ENCODE measurements around the gene RANBP1. TPM values are rescaled to one million over a fixed set of nuclear protein-coding genes. Genes with fewer than 3 reads are reported as not detected.

Gene RANBP1
- total RNA-seq, 4 donors from 2014 or later = 135 to 238 (median 176) TPM

- Histone ChIP-seq H3K9me3 (no peaks in the 10 kb centered on the region), H3K36me3 (peaks cover 0 to 95% (median 33%) of the 10 kb centered on the region in 3 donors), H3K4me3 (no peak overlapping the region), H3K27ac (no peak overlapping the region), H3K4me1 (no peaks in the 10 kb centered on the region), H3K27me3 (no peaks in the 10 kb centered on the region)
- 89 to 91% methylated on average over 18 to 20 of the region's 20 CpGs for WGBS, 2 donors
- TF ChIP-seq POLR2A (IDR thresholded peaks at IDR 0.05) (no peak), EP300 (IDR thresholded peaks at IDR 0.05) (no peak)
- no peak for DNase-seq (ENCODE audit: low spot score in 2 of 2)
These were observed 9.6 kb upstream of the RANBP1 start for GRCh38 chr22:20106205-20106848.

- H3K27ac ChIP-seq = no peak overlapping the region
- H3K27me3 ChIP-seq = no peaks in the 10 kb centered on the region
- H3K36me3 ChIP-seq = peaks cover 0 to 95% (median 33%) of the 10 kb centered on the region in 3 donors
- H3K9me3 ChIP-seq = no peaks in the 10 kb centered on the region
- TF ChIP-seq EP300 (IDR thresholded peaks at IDR 0.05) = no peak
- TF ChIP-seq CTCF (IDR thresholded peaks at IDR 0.05) = no peak
- no peak for TF ChIP-seq POLR2A (IDR thresholded peaks at IDR 0.05)
- no peak for DNase-seq (ENCODE audit: low spot score in 2 of 2)
- peaks cover 0 to 2% (median 0%) of the 10 kb centered on the region in 4 donors for H3K4me1 ChIP-seq
- H3K4me3 ChIP-seq = no peak overlapping the region
- 91 to 93% methylated on average over 9 to 10 of the region's 10 CpGs for WGBS, 2 donors
These were observed 9.1 kb upstream of the RANBP1 start for GRCh38 chr22:20106849-20107237.

GRCh38 chr22:20107471-20107901, 8.4 kb upstream of the RANBP1 start:
- TF ChIP-seq EP300 (IDR thresholded peaks at IDR 0.05) (no peak), CTCF (IDR thresholded peaks at IDR 0.05) (no peak), POLR2A (IDR thresholded peaks at IDR 0.05) (no peak)
- Histone ChIP-seq H3K27ac (no peak overlapping the region), H3K27me3 (no peaks in the 10 kb centered on the region), H3K4me1 (peaks cover 0 to 9% (median 5%) of the 10 kb centered on the region in 4 donors), H3K4me3 (no peak overlapping the region), H3K9me3 (no peaks in the 10 kb centered on the region), H3K36me3 (peaks cover 0 to 95% (median 33%) of the 10 kb centered on the region in 3 donors)
- WGBS, 2 donors = 90 to 97% methylated on average over 7 of the region's 7 CpGs
- DNase-seq (ENCODE audit: low spot score in 2 of 2) = no peak

GRCh38 chr22:20107951-20108756, 7.8 kb upstream of the RANBP1 start:
- H3K4me3 ChIP-seq = no peak overlapping the region
- DNase-seq (ENCODE audit: low spot score in 2 of 2) = no peak
- H3K27me3 ChIP-seq = no peaks in the 10 kb centered on the region
- peaks cover 0 to 11% (median 8%) of the 10 kb centered on the region in 4 donors for H3K4me1 ChIP-seq
- no peaks in the 10 kb centered on the region for H3K9me3 ChIP-seq
- H3K27ac ChIP-seq = no peak overlapping the region
- TF ChIP-seq EP300 (IDR thresholded peaks at IDR 0.05) (no peak), POLR2A (IDR thresholded peaks at IDR 0.05) (no peak)
- peaks cover 0 to 95% (median 34%) of the 10 kb centered on the region in 3 donors for H3K36me3 ChIP-seq
- 80 to 85% methylated on average over 12 to 13 of the region's 13 CpGs for WGBS, 2 donors

GRCh38 chr22:20108757-20109230, 7.1 kb upstream of the RANBP1 start:
- Histone ChIP-seq H3K4me1 (peaks cover 0 to 18% (median 8%) of the 10 kb centered on the region in 4 donors), H3K4me3 (no peak overlapping the region), H3K27me3 (no peaks in the 10 kb centered on the region), H3K36me3 (peaks cover 0 to 97% (median 38%) of the 10 kb centered on the region in 3 donors), H3K27ac (no peak overlapping the region), H3K9me3 (no peaks in the 10 kb centered on the region)
- no peak for DNase-seq (ENCODE audit: low spot score in 2 of 2)
- 87% methylated on average over 10 of the region's 12 CpGs; no CpG with 5 or more reads in 1 of the 2 donors for WGBS, 2 donors
- no peak for TF ChIP-seq CTCF (IDR thresholded peaks at IDR 0.05)
- TF ChIP-seq EP300 (IDR thresholded peaks at IDR 0.05) = no peak
- TF ChIP-seq POLR2A (IDR thresholded peaks at IDR 0.05) = no peak

Data from tibial nerve (tissue), 4 donors.